H9 (cell line): ENCODE measurements around the gene MYMK. TPM values are rescaled to one million over a fixed set of nuclear protein-coding genes. Genes with fewer than 3 reads are reported as not detected.

ENCODE experiments used
- DNase-seq: peaks from one replicate; pipeline ENCODE4 v3.0.0-alpha.2; 2017
- H2AFZ ChIP-seq: one replicate; pipeline ENCODE4 v1.6.1; 2013; ENCODE audit warnings: mild to moderate bottlenecking, low read length, control low read depth, moderate library complexity
- H2AK5ac ChIP-seq: 2 replicates; pipeline ENCODE4 v1.6.1; 2013; ENCODE audit warnings: low read length, control low read depth, mixed read lengths; ENCODE audit not compliant: insufficient read length
- H2BK120ac ChIP-seq: one replicate; pipeline ENCODE4 v1.6.1; 2013; ENCODE audit warnings: low read depth, mild to moderate bottlenecking, low read length, control low read depth, inconsistent platforms; ENCODE audit not compliant: poor library complexity, severe bottlenecking
- H2BK12ac ChIP-seq: 2 replicates; pipeline ENCODE4 v1.6.1; 2013; ENCODE audit warnings: low read length, control low read depth, mixed read lengths, low read depth; ENCODE audit not compliant: insufficient read length
- H2BK15ac ChIP-seq: 2 replicates; pipeline ENCODE4 v1.6.1; 2013; ENCODE audit warnings: low read depth, low read length, control low read depth
- H2BK20ac ChIP-seq: one replicate; pipeline ENCODE4 v1.6.1; 2013; ENCODE audit warnings: low read depth, mild to moderate bottlenecking, low read length, control low read depth, inconsistent platforms; ENCODE audit not compliant: poor library complexity, severe bottlenecking
- H2BK5ac ChIP-seq: 2 replicates; pipeline ENCODE4 v1.6.1; 2013; ENCODE audit warnings: low read length, control low read depth, mixed read lengths; ENCODE audit not compliant: insufficient read length
- H3K14ac ChIP-seq: 2 replicates; pipeline ENCODE4 v1.6.1; 2013; ENCODE audit warnings: low read length, control low read depth; ENCODE audit not compliant: insufficient read depth
- H3K18ac ChIP-seq: 2 replicates; pipeline ENCODE4 v1.6.1; 2013; ENCODE audit warnings: low read depth, mild to moderate bottlenecking, mixed read lengths, low read length, control low read depth; ENCODE audit not compliant: insufficient read length
- H3K23ac ChIP-seq: 2 replicates; pipeline ENCODE4 v1.6.1; 2013; ENCODE audit warnings: low read length, control low read depth, mixed read lengths, low read depth; ENCODE audit not compliant: insufficient read length
- H3K23me2 ChIP-seq: 2 replicates; pipeline ENCODE4 v1.6.1; 2013; ENCODE audit warnings: low read depth, mild to moderate bottlenecking, mixed read lengths, low read length, control low read depth; ENCODE audit not compliant: insufficient read length, poor library complexity, severe bottlenecking
- H3K27ac ChIP-seq: 2 replicates; pipeline ENCODE4 v1.5.1; 2013; ENCODE audit warnings: low read length, control low read depth, mixed read lengths, low read depth; ENCODE audit not compliant: insufficient read length
- H3K27me3 ChIP-seq: 2 replicates; pipeline ENCODE4 v1.6.1; 2013; ENCODE audit warnings: low read length, control low read depth, inconsistent platforms; ENCODE audit not compliant: insufficient read depth
- H3K4ac ChIP-seq: 2 replicates; pipeline ENCODE4 v1.6.1; 2013; ENCODE audit warnings: low read depth, mild to moderate bottlenecking, control low read depth, inconsistent platforms, low read length, moderate library complexity
- H3K4me1 ChIP-seq: 2 replicates; pipeline ENCODE4 v1.6.1; 2013; ENCODE audit warnings: low read length, control low read depth, inconsistent platforms; ENCODE audit not compliant: insufficient read depth
- H3K4me2 ChIP-seq: 2 replicates; pipeline ENCODE4 v1.6.1; 2013; ENCODE audit warnings: low read length, control low read depth, mixed read lengths; ENCODE audit not compliant: insufficient read length, insufficient read depth
- H3K56ac ChIP-seq: 2 replicates; pipeline ENCODE4 v1.6.1; 2013; ENCODE audit warnings: low read depth, mild to moderate bottlenecking, mixed read lengths, low read length, control low read depth; ENCODE audit not compliant: insufficient read length
- H3K79me1 ChIP-seq: 2 replicates; pipeline ENCODE4 v1.6.1; 2013; ENCODE audit warnings: low read depth, mild to moderate bottlenecking, moderate library complexity, low read length, control low read depth, inconsistent platforms; ENCODE audit not compliant: insufficient read depth, poor library complexity, severe bottlenecking
- H3K79me2 ChIP-seq: 2 replicates; pipeline ENCODE4 v1.6.1; 2013; ENCODE audit warnings: low read length, control low read depth, inconsistent platforms; ENCODE audit not compliant: insufficient read depth
- H3K9ac ChIP-seq: 2 replicates; pipeline ENCODE4 v1.6.1; 2013; ENCODE audit warnings: low read length, control low read depth, mixed read lengths; ENCODE audit not compliant: insufficient read length; ENCODE audit errors: extremely low read depth
- H3K9me3 ChIP-seq: one replicate; pipeline ENCODE4 v1.6.1; 2013; ENCODE audit warnings: low read depth, low read length, inconsistent platforms; ENCODE audit not compliant: control insufficient read depth
- H3T11ph ChIP-seq: one replicate; pipeline ENCODE4 v1.6.1; 2013; ENCODE audit warnings: mild to moderate bottlenecking, low read length, control low read depth, inconsistent platforms
- H4K20me1 ChIP-seq: one replicate; pipeline ENCODE4 v1.6.1; 2013; ENCODE audit not compliant: control insufficient read depth, insufficient read length, insufficient read depth
- H4K5ac ChIP-seq: 2 replicates; pipeline ENCODE4 v1.6.1; 2013; ENCODE audit warnings: low read depth, mild to moderate bottlenecking, mixed read lengths, low read length, control low read depth; ENCODE audit not compliant: insufficient read length
- H4K8ac ChIP-seq: replicated peaks from 2 replicates; pipeline ENCODE4 v1.6.1; 2013; ENCODE audit warnings: low read length, control low read depth, mixed read lengths, low read depth; ENCODE audit not compliant: insufficient read length
- H4K91ac ChIP-seq: 2 replicates; pipeline ENCODE4 v1.6.1; 2013; ENCODE audit warnings: low read depth, mild to moderate bottlenecking, moderate library complexity, mixed read lengths, low read length, control low read depth; ENCODE audit not compliant: insufficient read length
- H3K27ac Mint-ChIP-seq, 3 experiments: 2 replicates in 2 of 3; 3 replicates in 1 of 3; pipeline ENCODE4 v1.8.0; 2020 to 2021; ENCODE audit warnings: mixed read lengths in 3 of 3, mild to moderate bottlenecking in 1 of 3, moderate library complexity in 1 of 3
- H3K27me3 Mint-ChIP-seq: 2 replicates; pipeline ENCODE4 v1.8.0; 2021; ENCODE audit warnings: low read depth, mild to moderate bottlenecking, moderate library complexity, mixed read lengths
- H3K36me3 Mint-ChIP-seq, 3 experiments: 2 replicates in 2 of 3; 3 replicates in 1 of 3; pipeline ENCODE4 v1.8.0; 2020 to 2021; ENCODE audit warnings: low read depth in 3 of 3, mixed read lengths in 3 of 3; ENCODE audit not compliant: insufficient read depth in 1 of 3
- H3K4me1 Mint-ChIP-seq, 2 experiments: 2 replicates each; pipeline ENCODE4 v1.8.0; 2020; ENCODE audit warnings: mixed read lengths in 2 of 2
- H3K4me3 Mint-ChIP-seq, 2 experiments: 2 replicates in 1 of 2; 3 replicates in 1 of 2; pipeline ENCODE4 v1.8.0; 2020 to 2021; ENCODE audit warnings: mild to moderate bottlenecking in 2 of 2, mixed read lengths in 2 of 2, moderate library complexity in 1 of 2
- H3K9me3 Mint-ChIP-seq, 2 experiments: 2 replicates in 1 of 2; 3 replicates in 1 of 2; pipeline ENCODE4 v1.8.0; 2020; ENCODE audit warnings: mild to moderate bottlenecking in 2 of 2, mixed read lengths in 2 of 2, moderate library complexity in 1 of 2
- CTCF ChIP-seq: fragments of 200-600 bp; sonication (generic); conservative IDR thresholded peaks from 3 replicates; pipeline ENCODE4 v1.8.0; 2021; ENCODE audit warnings: antibody characterized with exemption, mild to moderate bottlenecking
- WGBS: extraction: QIAGEN DNeasy Blood & Tissue Kit; methylation state at CpG from one replicate; pipeline ENCODE4 v1.1.7; 2013; ENCODE audit warnings: missing lambda C conversion rate, low lambda C conversion rate, mixed read lengths; ENCODE audit not compliant: insufficient read length; ENCODE audit errors: extremely low coverage; 5-methylcytosine and 5-hydroxymethylcytosine counted together
- total RNA-seq: library from RNA; stranded (reverse); gene quantifications from 2 replicates; pipeline ENCODE4 v1.2.1, GENCODE V29; 2021

Gene MYMK
- total RNA-seq, 1 experiment from 2014 or later = not detected

GRCh38 chr9:133543772-133544467, 19.2 kb upstream of the MYMK start:
- H3K4me1 Mint-ChIP-seq = peaks cover 14 to 17% of the 10 kb centered on the region in 2 experiments
- peaks cover 7% of the 10 kb centered on the region; the same call in 1 of the 2 replicates for H3K4me1 ChIP-seq
- no peak overlapping the region for H4K8ac ChIP-seq
- no peak overlapping the region for H3K23ac ChIP-seq
- no peak overlapping the region for H4K91ac ChIP-seq
- no peaks in the 10 kb centered on the region for H3K27me3 ChIP-seq
- no peak for TF ChIP-seq CTCF
- no peak overlapping the region for H3K9ac ChIP-seq
- H4K5ac ChIP-seq = no peak overlapping the region
- H3K79me1 ChIP-seq = no peaks in the 10 kb centered on the region
- peaks cover 3% of the 10 kb centered on the region for H3K27me3 Mint-ChIP-seq
- H2AK5ac ChIP-seq = no peak overlapping the region
- H2BK120ac ChIP-seq = no peak overlapping the region
- no peak for DNase-seq
- no CpG with 5 or more reads among the region's 16 CpGs for WGBS
- H3K36me3 Mint-ChIP-seq = no peaks in the 10 kb centered on the region
- no peak overlapping the region for H2BK5ac ChIP-seq
- no peaks in the 10 kb centered on the region for H3K9me3 Mint-ChIP-seq
- no peak overlapping the region for H3K4me3 Mint-ChIP-seq
- H3K4me2 ChIP-seq = no peak overlapping the region
- H2BK20ac ChIP-seq = no peak overlapping the region
- no peak overlapping the region for H3K4ac ChIP-seq
- no peak overlapping the region for H2AFZ ChIP-seq
- H3T11ph ChIP-seq = no peak overlapping the region
- H3K9me3 ChIP-seq = no peaks in the 10 kb centered on the region
- no peaks in the 10 kb centered on the region for H3K23me2 ChIP-seq
- no peak overlapping the region for H3K56ac ChIP-seq
- no peak overlapping the region; the same call in 1 of the 2 replicates for H3K14ac ChIP-seq
- H4K20me1 ChIP-seq = no peaks in the 10 kb centered on the region
- no peak overlapping the region for H2BK15ac ChIP-seq
- no peak overlapping the region for H3K18ac ChIP-seq
- H3K27ac Mint-ChIP-seq = no peak overlapping the region; a peak in 2 of 7 replicates
- H3K27ac ChIP-seq = no peak overlapping the region
- H2BK12ac ChIP-seq = no peak overlapping the region
- H3K79me2 ChIP-seq = no peaks in the 10 kb centered on the region
